SK-N-SH (cell line): Measurements from ENCODE around the gene CADM1. TPM values are rescaled to one million over a fixed set of nuclear protein-coding genes. Genes with fewer than 3 reads are reported as not detected.

Source experiments
- CTCF ChIA-PET: fragments of 300-600, 350-600 bp; formaldehyde crosslinking; extraction: SDS; loops from one replicate; lab custom pipeline; 2021; lab: Yijun Ruan, JAX
- POLR2A ChIA-PET: fragments of 350-600 bp; sonication (Branson Sonifier 250); formaldehyde crosslinking; extraction: SDS; loops from one replicate; lab custom pipeline; 2020; ENCODE audit warnings: antibody characterized with exemption, inconsistent platforms; lab: Yijun Ruan, JAX
- DNase-seq: peaks from one replicate; pipeline ENCODE4 v3.0.0; 2012
- H2AFZ ChIP-seq: fragments of 200-600 bp; sonication (generic); 2 replicates; pipeline ENCODE4 v1.8.1; 2016; ENCODE audit warnings: antibody characterized with exemption, mild to moderate bottlenecking, low read depth
- H3F3A ChIP-seq: fragments of 200-600 bp; sonication (generic); replicated peaks from 2 replicates; pipeline ENCODE3; 2016; ENCODE audit warnings: antibody characterized with exemption, mild to moderate bottlenecking; ENCODE audit not compliant: insufficient read depth
- H3K27ac ChIP-seq, 2 experiments: fragments of 200-500 bp in 1 of 2; fragments of 200-600 bp in 1 of 2; sonication (Bioruptor generic) in 1 of 2; sonication (generic), shearing (Covaris generic) in 1 of 2; 2 replicates each; pipeline versions ENCODE4 v1.5.1 to v1.6.1; 2014 to 2016; ENCODE audit warnings: low read depth in 2 of 2, inconsistent platforms in 1 of 2, low read length in 1 of 2, mild to moderate bottlenecking in 1 of 2, mixed read lengths in 1 of 2
- H3K27me3 ChIP-seq: fragments of 200-600 bp; sonication (generic), shearing (Covaris generic); 2 replicates; pipeline ENCODE4 v1.6.1; 2016; ENCODE audit warnings: mixed run types; ENCODE audit not compliant: insufficient read depth
- H3K36me3 ChIP-seq, 2 experiments: fragments of 200-500 bp in 1 of 2; fragments of 200-600 bp in 1 of 2; sonication (Bioruptor generic) in 1 of 2; sonication (generic) in 1 of 2; replicated peaks in 1 of 2; 2 replicates each; pipeline versions ENCODE3 to v1.5.1; 2014 to 2016; ENCODE audit warnings: low read length in 1 of 2, mild to moderate bottlenecking in 1 of 2; ENCODE audit not compliant: insufficient read depth in 2 of 2, control insufficient read depth in 1 of 2
- H3K4me1 ChIP-seq, 2 experiments: fragments of 200-500 bp in 1 of 2; fragments of 200-600 bp in 1 of 2; sonication (Bioruptor generic) in 1 of 2; sonication (generic), shearing (Covaris generic) in 1 of 2; 2 replicates each; pipeline versions ENCODE4 v1.5.1 to v1.6.1; 2014 to 2016; ENCODE audit warnings: low read depth in 1 of 2, low read length in 1 of 2, mixed run types in 1 of 2; ENCODE audit not compliant: insufficient read depth in 2 of 2, control insufficient read depth in 1 of 2
- H3K4me2 ChIP-seq: fragments of 200-600 bp; sonication (generic), shearing (Covaris generic); 2 replicates; pipeline ENCODE4 v1.6.1; 2017; ENCODE audit warnings: mixed run types
- H3K4me3 ChIP-seq, 2 experiments: fragments of 200-500 bp in 1 of 2; fragments of 200-600 bp in 1 of 2; sonication (Bioruptor generic) in 1 of 2; sonication (generic), shearing (Covaris generic) in 1 of 2; 2 replicates each; pipeline versions ENCODE4 v1.5.1 to v1.8.1; 2014 to 2016; ENCODE audit warnings: low read depth in 2 of 2, inconsistent platforms in 1 of 2, low read length in 1 of 2, mild to moderate bottlenecking in 1 of 2, mixed read lengths in 1 of 2, moderate library complexity in 1 of 2
- H3K79me2 ChIP-seq: fragments of 200-600 bp; sonication (generic); 2 replicates; pipeline ENCODE4 v1.8.1; 2017; ENCODE audit warnings: mild to moderate bottlenecking; ENCODE audit not compliant: insufficient read depth
- H3K9ac ChIP-seq: fragments of 200-600 bp; sonication (generic); 2 replicates; pipeline ENCODE4 v1.6.1; 2017; ENCODE audit warnings: mixed run types
- H3K9me2 ChIP-seq: fragments of 200-600 bp; sonication (generic); 2 replicates; pipeline ENCODE4 v1.6.1; 2017; ENCODE audit warnings: mixed run types
- H3K9me3 ChIP-seq: fragments of 200-600 bp; sonication (generic); 2 replicates; pipeline ENCODE4 v1.6.1; 2017; ENCODE audit warnings: mixed run types, mild to moderate bottlenecking, moderate library complexity
- H4K20me1 ChIP-seq: fragments of 200-600 bp; sonication (generic); 2 replicates; pipeline ENCODE4 v1.6.1; 2017; ENCODE audit warnings: mild to moderate bottlenecking, mixed run types; ENCODE audit not compliant: insufficient read depth
- EP300 ChIP-seq, 2 experiments: IDR thresholded peaks; 2 replicates each; pipeline versions ENCODE4 v1.4.0 to v1.6.1; 2012; ENCODE audit warnings: borderline replicate concordance in 1 of 2, low read depth in 1 of 2, low read length in 1 of 2
- GABPA ChIP-seq: IDR thresholded peaks from 2 replicates; pipeline ENCODE4 v1.4.0; 2012; ENCODE audit warnings: low read depth, mild to moderate bottlenecking
- GATA2 ChIP-seq: sonication (generic); formaldehyde crosslinking; IDR thresholded peaks from 2 replicates; pipeline ENCODE4 v1.5.0; 2020; ENCODE audit warnings: mild to moderate bottlenecking, missing genetic modification reagents
- IRF3 ChIP-seq: fragments of 150-350 bp; IDR thresholded peaks from 2 replicates; pipeline ENCODE4 v1.6.1; 2016; ENCODE audit warnings: mild to moderate bottlenecking, low read depth, low read length
- MXI1 ChIP-seq: IDR thresholded peaks from 2 replicates; pipeline ENCODE4 v1.6.1; 2012; ENCODE audit warnings: mild to moderate bottlenecking, low read depth, low read length, improper control_type of control experiment
- PBX3 ChIP-seq: IDR thresholded peaks from 2 replicates; pipeline ENCODE4; 2012
- RCOR1 ChIP-seq: fragments of 150-350 bp; IDR thresholded peaks from 2 replicates; pipeline ENCODE4 v1.6.1; 2017; ENCODE audit warnings: antibody characterized with exemption, low read length
- RXRA ChIP-seq: IDR thresholded peaks from 2 replicates; pipeline ENCODE4 v1.4.0; 2012; ENCODE audit warnings: low read depth, mild to moderate bottlenecking, borderline replicate concordance
- SIN3A ChIP-seq: IDR thresholded peaks from 2 replicates; pipeline ENCODE4 v1.6.1; 2012; ENCODE audit warnings: low read depth, mild to moderate bottlenecking, low read length, moderate library complexity, borderline replicate concordance
- SMC3 ChIP-seq: IDR thresholded peaks from 2 replicates; pipeline ENCODE4 v1.6.1; 2012; ENCODE audit warnings: low read depth, low read length, improper control_type of control experiment
- TAF1 ChIP-seq: IDR thresholded peaks from 2 replicates; pipeline ENCODE4 v1.6.1; 2012; ENCODE audit warnings: low read depth, mild to moderate bottlenecking, low read length, moderate library complexity, borderline replicate concordance
- TCF12 ChIP-seq: IDR thresholded peaks from 2 replicates; pipeline ENCODE4 v1.4.0; 2012
- TEAD4 ChIP-seq: IDR thresholded peaks from 2 replicates; pipeline ENCODE4 v1.4.0; 2012; ENCODE audit warnings: mild to moderate bottlenecking, borderline replicate concordance; ENCODE audit not compliant: insufficient read depth
- USF1 ChIP-seq: IDR thresholded peaks from 2 replicates; pipeline ENCODE4 v1.4.0; 2012; ENCODE audit warnings: low read depth, borderline replicate concordance
- USF2 ChIP-seq: fragments of 150-350 bp; IDR thresholded peaks from 2 replicates; pipeline ENCODE4 v1.6.1; 2017; ENCODE audit warnings: antibody characterized with exemption, low read length, low read depth, borderline replicate concordance
- YY1 ChIP-seq: IDR thresholded peaks from 2 replicates; pipeline ENCODE4 v1.4.0; 2012; ENCODE audit warnings: low read depth, mild to moderate bottlenecking
- ZBTB33 ChIP-seq: IDR thresholded peaks from 2 replicates; pipeline ENCODE4 v1.4.0; 2012; ENCODE audit warnings: low read depth, borderline replicate concordance
- WGBS: methylation state at CpG from one replicate; pipeline ENCODE4 v1.1.6; 2017; ENCODE audit warnings: low lambda C conversion rate; 5-methylcytosine and 5-hydroxymethylcytosine counted together
- polyA plus RNA-seq, 3 experiments: library from polyadenylated mRNA; depleted of rRNA; stranded (reverse); fragments of >200 nt; gene quantifications; 2 replicates each; pipeline ENCODE4 v1.2.3, GENCODE V29; 2012

Gene CADM1
- polyA plus RNA-seq, 1 of the 3 experiments (the other 2 are of a cell fraction) = 7.9 TPM

- no peak for DNase-seq
- Histone ChIP-seq H3K9me3 (no peaks in the 10 kb centered on the region), H3K4me3 (no peak overlapping the region), H3K79me2 (no peaks in the 10 kb centered on the region), H4K20me1 (no peaks in the 10 kb centered on the region), H3K27ac (no peak overlapping the region), H3K4me2 (no peak overlapping the region), H3K9me2 (no peaks in the 10 kb centered on the region), H3K36me3 (no peaks in the 10 kb centered on the region), H3K27me3 (no peaks in the 10 kb centered on the region), H2AFZ (no peak overlapping the region), H3F3A (no peaks in the 10 kb centered on the region)
- WGBS = 78% methylated on average over 6 of the region's 6 CpGs
- ChIA-PET POLR2A (no interaction called here), CTCF (interaction anchor here (1.3 to 2.0 kb wide), 2 partner anchors 13 to 547 kb away, joined by 5 to 13 read pairs; no protein-coding TSS in a partner anchor)
- TF ChIP-seq SIN3A = no peak
- no peak for TF ChIP-seq EP300 (IDR thresholded peaks at IDR 0.05; ENCODE audit: borderline replicate concordance in 1 of 2, low read depth in 1 of 2, low read length in 1 of 2)
- TF ChIP-seq, all 33 proteins: peak for 0
- H3K9ac ChIP-seq = no peak overlapping the region
- H3K4me1 ChIP-seq = peaks cover 0 to 6% of the 10 kb centered on the region in 2 experiments; a peak in 2 of 4 replicates
Measured at GRCh38 chr11:115321605-115322289, 182.5 kb downstream of the CADM1 start.

GRCh38 chr11:115317277-115318185 lies 186.7 kb downstream of the CADM1 start:
- Histone ChIP-seq H2AFZ (no peak overlapping the region), H3K79me2 (no peaks in the 10 kb centered on the region), H3F3A (no peaks in the 10 kb centered on the region), H3K4me2 (no peak overlapping the region), H3K4me3 (no peak overlapping the region), H3K27me3 (no peaks in the 10 kb centered on the region), H3K4me1 (peaks cover 0 to 4% of the 10 kb centered on the region in 2 experiments; a peak in 2 of 4 replicates), H3K9me2 (no peaks in the 10 kb centered on the region), H3K36me3 (no peaks in the 10 kb centered on the region), H3K9me3 (no peaks in the 10 kb centered on the region), H3K9ac (no peak overlapping the region), H3K27ac (no peak overlapping the region), H4K20me1 (no peaks in the 10 kb centered on the region)
- ChIA-PET CTCF (interaction anchor here (1.0 to 1.3 kb wide), 2 partner anchors 9 to 69 kb away, joined by 3 read pairs; no protein-coding TSS in a partner anchor), POLR2A (interaction anchor here (0.8 kb wide), 1 partner anchor 12 kb away, joined by 3 read pairs; no protein-coding TSS in a partner anchor)
- no peak for DNase-seq
- no peak for TF ChIP-seq GABPA
- no peak for TF ChIP-seq ZBTB33
- no peak for TF ChIP-seq MXI1
- no peak for TF ChIP-seq YY1
- TF ChIP-seq RCOR1 = no peak
- TF ChIP-seq IRF3 = no peak
- no peak for TF ChIP-seq EP300 (IDR thresholded peaks at IDR 0.05; ENCODE audit: borderline replicate concordance in 1 of 2, low read depth in 1 of 2, low read length in 1 of 2)
- TF ChIP-seq TCF12 = no peak
- TF ChIP-seq SMC3 = no peak
- TF ChIP-seq USF2 = no peak
- TF ChIP-seq TAF1 = no peak
- no peak for TF ChIP-seq PBX3
- no peak for TF ChIP-seq USF1
- TF ChIP-seq TEAD4 = no peak
- no peak for TF ChIP-seq GATA2
- TF ChIP-seq RXRA = no peak
- WGBS = 64% methylated on average over 6 of the region's 6 CpGs
